Gastroesophageal sphincter (tissue), 3 donors: ENCODE results near the gene SLC44A4.

Experiments used
- EP300 ChIP-seq: sonication (generic); formaldehyde crosslinking; IDR thresholded peaks from one replicate; pipeline ENCODE4 v1.6.1; 2017; ENCODE audit warnings: antibody characterized with exemption, mild to moderate bottlenecking
- POLR2A ChIP-seq, 2 donors: fragments of 450-650 bp; IDR thresholded peaks; one replicate each; pipeline ENCODE4 v1.6.1; 2017; ENCODE audit warnings: antibody characterized with exemption in 2 of 2, mild to moderate bottlenecking in 2 of 2, moderate library complexity in 1 of 2
- TF ChIP-seq, protein P1 (sequence below), 4 experiments: fragments of 200-600 bp in 2 of 4; fragments of 450-650 bp in 2 of 4; sonication (generic) in 1 of 4; IDR thresholded peaks; one replicate each; pipeline ENCODE4 v1.5.1; 2017 to 2019; ENCODE audit warnings: antibody characterized with exemption in 4 of 4, mild to moderate bottlenecking in 2 of 4, moderate library complexity in 2 of 4

DNA sequence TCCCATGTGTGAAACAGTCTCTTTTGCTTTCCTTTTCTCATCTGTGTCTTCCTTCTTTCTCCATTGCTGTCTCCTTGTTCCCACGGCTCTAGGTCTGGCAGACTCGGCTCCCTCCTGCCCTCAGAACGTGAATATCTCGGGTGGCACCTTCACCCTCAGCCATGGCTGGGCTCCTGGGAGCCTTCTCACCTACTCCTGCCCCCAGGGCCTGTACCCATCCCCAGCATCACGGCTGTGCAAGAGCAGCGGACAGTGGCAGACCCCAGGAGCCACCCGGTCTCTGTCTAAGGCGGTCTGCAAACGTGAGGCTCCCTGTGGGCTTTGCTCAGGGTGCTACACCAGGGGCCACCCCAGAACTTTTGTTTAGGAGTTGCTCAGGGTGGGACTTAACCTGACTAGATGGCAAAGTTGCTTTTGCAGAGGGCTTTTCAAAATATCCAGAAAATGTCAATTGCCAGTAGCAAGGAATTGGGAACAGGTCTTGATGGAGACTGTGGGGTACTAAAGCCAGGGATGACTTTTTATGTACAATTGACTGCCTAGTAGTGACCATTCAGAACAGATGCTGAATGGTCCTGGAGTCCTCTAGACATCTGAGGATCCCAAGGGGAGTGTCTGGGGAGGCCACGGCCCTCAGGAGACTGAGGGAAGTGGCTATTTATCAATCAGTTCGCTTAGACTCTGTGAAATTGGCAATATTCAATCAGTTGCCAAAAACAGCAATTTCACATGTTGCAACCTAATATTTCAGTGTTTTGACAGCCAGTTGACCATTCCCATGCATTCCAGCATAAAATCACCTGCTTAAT, 49.3 kb upstream of the SLC44A4 start:
- TF ChIP-seq POLR2A (IDR thresholded peaks at IDR 0.05) (no peak), EP300 (no peak)
- TF ChIP-seq, protein P1, sequence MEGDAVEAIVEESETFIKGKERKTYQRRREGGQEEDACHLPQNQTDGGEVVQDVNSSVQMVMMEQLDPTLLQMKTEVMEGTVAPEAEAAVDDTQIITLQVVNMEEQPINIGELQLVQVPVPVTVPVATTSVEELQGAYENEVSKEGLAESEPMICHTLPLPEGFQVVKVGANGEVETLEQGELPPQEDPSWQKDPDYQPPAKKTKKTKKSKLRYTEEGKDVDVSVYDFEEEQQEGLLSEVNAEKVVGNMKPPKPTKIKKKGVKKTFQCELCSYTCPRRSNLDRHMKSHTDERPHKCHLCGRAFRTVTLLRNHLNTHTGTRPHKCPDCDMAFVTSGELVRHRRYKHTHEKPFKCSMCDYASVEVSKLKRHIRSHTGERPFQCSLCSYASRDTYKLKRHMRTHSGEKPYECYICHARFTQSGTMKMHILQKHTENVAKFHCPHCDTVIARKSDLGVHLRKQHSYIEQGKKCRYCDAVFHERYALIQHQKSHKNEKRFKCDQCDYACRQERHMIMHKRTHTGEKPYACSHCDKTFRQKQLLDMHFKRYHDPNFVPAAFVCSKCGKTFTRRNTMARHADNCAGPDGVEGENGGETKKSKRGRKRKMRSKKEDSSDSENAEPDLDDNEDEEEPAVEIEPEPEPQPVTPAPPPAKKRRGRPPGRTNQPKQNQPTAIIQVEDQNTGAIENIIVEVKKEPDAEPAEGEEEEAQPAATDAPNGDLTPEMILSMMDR (IDR thresholded peaks at IDR 0.05), result no peak
